Activated CD8-positive, alpha-beta T cell treated with anti-CD3 and anti-CD28 coated beads, Interleukin-2, amount 10 ng/mL, durations not matched to agents 7 days and 5 days (primary cell): Measurements from ENCODE around the gene PTH2R. TPM values are rescaled to one million over a fixed set of nuclear protein-coding genes. Genes with fewer than 3 reads are reported as not detected.
"Not testable (repeated sequence)": the region's sequence is repeated elsewhere in the genome, so short reads cannot be mapped to it uniquely, and the experiment has no call there.

Experiments used
- ATAC-seq: fragments of 150-1000 bp; cut with Tn5 transposase; one replicate; pipeline ENCODE4 v1.10.0; 2021; ENCODE audit warnings: moderate library complexity
- CTCF ChIA-PET: fragments of 350-600 bp; sonication (Branson Sonifier 250); formaldehyde crosslinking; loops from one replicate; lab custom pipeline; 2021; ENCODE audit warnings: antibody characterized with exemption; lab: Charles Lee
- POLR2A ChIA-PET: fragments of 350-600 bp; sonication (Branson Sonifier 250); formaldehyde crosslinking; loops from one replicate; lab custom pipeline; 2021; ENCODE audit warnings: antibody characterized with exemption; lab: Charles Lee
- DNase-seq: peaks from one replicate; pipeline ENCODE4 v3.0.0-alpha.2; 2020
- H3K27ac Mint-ChIP-seq: one replicate; pipeline ENCODE4 v1.8.0; 2021; ENCODE audit warnings: mild to moderate bottlenecking, mixed read lengths
- H3K27me3 Mint-ChIP-seq: one replicate; pipeline ENCODE4 v1.8.0; 2021; ENCODE audit warnings: low read depth, mixed read lengths
- H3K36me3 Mint-ChIP-seq: one replicate; pipeline ENCODE4 v1.8.0; 2021; ENCODE audit warnings: low read depth, mixed read lengths
- H3K4me1 Mint-ChIP-seq: one replicate; pipeline ENCODE4 v1.8.0; 2021; ENCODE audit warnings: low read depth, mixed read lengths
- H3K4me3 Mint-ChIP-seq: one replicate; pipeline ENCODE4 v1.8.0; 2021; ENCODE audit warnings: mild to moderate bottlenecking, mixed read lengths
- H3K9me3 Mint-ChIP-seq: one replicate; pipeline ENCODE4 v1.8.0; 2022; ENCODE audit warnings: mixed read lengths; ENCODE audit not compliant: insufficient read depth
- total RNA-seq, 2 experiments: library from RNA; stranded (reverse); gene quantifications; one replicate each; pipeline ENCODE4 v1.2.3, GENCODE V29; 2021

The PTH2R gene
- total RNA-seq, 2 experiments from 2014 or later = 0.13 TPM; not detected in 1

DNA sequence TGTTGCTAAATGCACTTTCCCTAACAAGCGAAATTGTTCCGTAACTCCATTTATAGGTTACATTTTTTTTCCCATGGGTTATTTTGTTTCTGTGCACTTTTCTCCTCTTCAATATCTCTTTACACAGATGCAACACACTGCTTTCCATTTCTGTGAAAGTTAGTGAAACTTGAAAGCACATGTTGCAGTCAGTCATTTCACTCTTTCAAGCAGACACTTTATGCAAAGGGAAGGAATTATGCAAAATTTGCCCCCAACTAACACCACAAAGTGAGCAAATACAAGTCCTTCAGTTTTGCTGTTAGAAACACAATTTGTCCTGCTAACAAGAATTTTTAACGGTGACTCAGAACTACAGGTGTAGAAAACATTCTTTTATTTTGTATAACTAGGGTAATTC, 124.8 kb downstream of the PTH2R start:
- ATAC-seq (no peak), DNase-seq (no peak)
- no peaks in the 10 kb centered on the region for H3K4me1 Mint-ChIP-seq
- no peak overlapping the region for H3K27ac Mint-ChIP-seq
- CTCF ChIA-PET = no interaction called here
- H3K9me3 Mint-ChIP-seq = no peaks in the 10 kb centered on the region
- H3K27me3 Mint-ChIP-seq = no peaks in the 10 kb centered on the region
- POLR2A ChIA-PET = no interaction called here
- H3K4me3 Mint-ChIP-seq = no peak overlapping the region
- no peaks in the 10 kb centered on the region for H3K36me3 Mint-ChIP-seq

DNA sequence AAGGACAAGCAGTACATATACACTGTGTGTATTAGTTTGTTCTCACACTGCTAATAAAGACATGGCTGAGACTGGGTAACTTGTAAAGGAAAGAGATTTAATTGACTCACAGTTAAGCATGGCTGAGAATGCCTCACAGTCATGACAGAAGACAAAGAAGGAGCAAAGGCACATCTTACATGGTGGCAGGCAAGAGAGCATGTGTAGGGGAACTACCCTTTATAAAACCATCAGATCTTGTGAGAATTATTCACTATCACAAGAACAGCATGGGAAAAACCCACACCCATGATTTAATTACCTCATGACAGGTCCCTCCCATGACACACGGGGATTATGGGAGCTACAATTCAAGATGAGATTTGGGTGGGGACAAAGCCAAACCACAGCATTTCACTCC, 129.0 kb downstream of the PTH2R start:
- CTCF ChIA-PET, H3K27me3 Mint-ChIP-seq, POLR2A ChIA-PET, H3K27ac Mint-ChIP-seq, H3K36me3 Mint-ChIP-seq, H3K4me1 Mint-ChIP-seq, DNase-seq, H3K9me3 Mint-ChIP-seq, ATAC-seq, H3K4me3 Mint-ChIP-seq: not testable (repeated sequence)

DNA sequence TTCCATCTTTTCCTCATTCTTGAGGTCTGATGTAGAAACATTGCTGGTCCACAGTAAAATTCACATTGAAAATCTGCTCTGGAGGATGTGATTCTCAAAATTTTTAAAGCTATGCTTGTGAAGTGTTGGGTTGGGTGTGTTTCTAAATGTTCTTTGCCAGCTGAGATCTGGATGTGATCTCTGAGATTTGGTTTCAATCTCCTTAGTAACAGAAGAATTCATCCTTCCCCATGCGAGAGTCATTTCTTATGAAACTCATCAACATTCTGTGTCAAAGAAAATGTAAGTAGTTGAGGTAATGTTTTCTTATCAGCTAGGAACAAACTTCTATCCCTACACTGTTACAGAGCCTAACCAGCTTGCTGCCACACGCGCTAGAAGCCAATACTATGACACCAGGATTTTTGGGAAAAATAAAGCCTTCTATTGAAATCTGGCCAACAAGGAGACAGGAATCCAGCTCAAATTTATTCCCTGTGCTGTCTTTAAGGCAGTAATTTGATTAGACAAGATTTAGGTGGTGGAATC, 134.9 kb downstream of the PTH2R start:
- Mint-ChIP-seq H3K9me3 (no peaks in the 10 kb centered on the region), H3K27me3 (no peaks in the 10 kb centered on the region), H3K36me3 (no peaks in the 10 kb centered on the region), H3K4me1 (no peaks in the 10 kb centered on the region), H3K4me3 (no peak overlapping the region), H3K27ac (no peak overlapping the region)
- CTCF ChIA-PET = no interaction called here
- no peak for ATAC-seq
- DNase-seq = no peak
- POLR2A ChIA-PET = no interaction called here

DNA sequence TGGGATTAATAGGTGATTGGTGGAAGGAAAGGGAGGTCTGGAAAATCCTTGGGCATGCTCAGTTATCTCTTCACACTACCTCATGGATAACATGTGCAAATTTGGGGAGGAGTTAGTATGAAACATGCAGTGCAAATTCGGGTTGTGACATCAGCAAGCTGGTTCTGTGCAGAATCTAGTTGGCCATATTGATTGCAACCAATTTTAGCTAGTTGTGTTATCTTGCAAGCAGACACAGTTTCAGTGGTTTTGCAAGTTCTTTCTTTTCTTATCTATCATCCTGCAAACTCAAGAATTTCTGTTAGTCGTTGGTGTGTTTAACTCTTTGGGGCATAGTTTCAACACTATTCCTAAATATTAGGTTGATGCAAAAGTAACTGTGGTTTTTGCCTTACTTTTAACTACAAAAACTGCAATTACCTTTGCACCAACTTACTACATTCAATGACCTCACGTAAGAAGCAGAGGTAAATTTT, 135.4 kb downstream of the PTH2R start:
- DNase-seq (no peak), ATAC-seq (no peak)
- no peak overlapping the region for H3K27ac Mint-ChIP-seq
- POLR2A ChIA-PET = no interaction called here
- no peaks in the 10 kb centered on the region for H3K4me1 Mint-ChIP-seq
- no peaks in the 10 kb centered on the region for H3K9me3 Mint-ChIP-seq
- no peaks in the 10 kb centered on the region for H3K36me3 Mint-ChIP-seq
- CTCF ChIA-PET = no interaction called here
- no peaks in the 10 kb centered on the region for H3K27me3 Mint-ChIP-seq
- H3K4me3 Mint-ChIP-seq = no peak overlapping the region

DNA sequence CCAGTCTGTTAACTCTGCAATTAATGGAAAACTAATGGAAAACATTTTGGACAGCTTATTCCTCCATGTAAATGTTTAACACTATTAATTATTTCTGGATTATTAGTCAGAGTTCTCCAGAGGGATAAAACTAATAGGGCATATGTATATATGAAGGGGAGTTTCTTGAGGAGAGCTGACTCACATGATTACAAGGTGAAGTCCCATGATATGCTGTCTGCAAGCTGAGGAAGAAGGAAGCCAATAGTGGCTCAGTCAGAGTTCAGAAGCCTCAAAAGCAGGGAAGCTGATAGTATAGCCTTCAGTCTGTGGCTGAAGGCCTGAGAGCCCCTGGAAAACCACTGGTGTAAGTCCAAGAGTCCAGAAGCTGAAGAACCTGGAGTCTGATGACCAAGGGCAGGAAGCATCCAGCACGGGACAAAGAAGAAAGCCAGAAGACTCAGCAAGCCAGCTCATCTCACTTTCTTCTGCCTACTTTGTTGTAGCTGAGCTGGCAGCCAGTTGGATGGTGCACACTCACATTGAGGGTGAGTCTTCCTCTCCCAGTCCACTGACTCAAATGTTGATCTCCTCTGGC, 136.0 kb downstream of the PTH2R start:
- Mint-ChIP-seq H3K4me3 (no peak overlapping the region), H3K36me3 (no peaks in the 10 kb centered on the region), H3K27ac (no peak overlapping the region), H3K4me1 (no peaks in the 10 kb centered on the region), H3K27me3 (no peaks in the 10 kb centered on the region), H3K9me3 (no peaks in the 10 kb centered on the region)
- DNase-seq = no peak
- ATAC-seq = no peak
- ChIA-PET CTCF (no interaction called here), POLR2A (no interaction called here)

Other genes starting within 250 kb of the PTH2R start
- gene CRYGA, start 243.2 kb upstream of the PTH2R start, total RNA-seq = not detected
- not detected for gene C2orf80, start 216.8 kb upstream of the PTH2R start, total RNA-seq
- 10 to 100 TPM; 29.0 to 29.5 TPM for gene IDH1, start 151.7 kb upstream of the PTH2R start, total RNA-seq
- gene PIKFYVE, start 140.5 kb upstream of the PTH2R start, total RNA-seq = 10 to 100 TPM; 27.4 to 29.3 TPM